ENCODE results near the gene SCRG1.

SCRG1 gene

GRCh38 chr4:173398779-173399415 is at the start of gene SCRG1:
Gene SCRG1 (minus strand): TSS chr4:173399116. CDS start chr4:173391414, 7,702 bp downstream.
- peak; percentile 78 for DNase-seq

GRCh38 chr4:173448103-173448502 is 49.2 kb upstream of the SCRG1 start:
- DNase-seq, result peak; percentile 50

GRCh38 chr4:173446416-173446815 is 47.5 kb upstream of the SCRG1 start:
- DNase-seq, result no peak

- no peak for DNase-seq
Observed at GRCh38 chr4:173443121-173443520, 44.2 kb upstream of the SCRG1 start.

- DNase-seq, result no peak
Observed at GRCh38 chr4:173442223-173442932, 43.5 kb upstream of the SCRG1 start.

GRCh38 chr4:173440888-173441287 is 42.0 kb upstream of the SCRG1 start:
- no peak for DNase-seq

- no peak for DNase-seq
Observed at GRCh38 chr4:173436771-173437265, 37.9 kb upstream of the SCRG1 start.

- DNase-seq, result no peak
Observed at GRCh38 chr4:173436149-173436579, 37.2 kb upstream of the SCRG1 start.

- no peak for DNase-seq
Observed at GRCh38 chr4:173434231-173434630, 35.3 kb upstream of the SCRG1 start.

- no peak for DNase-seq
Observed at GRCh38 chr4:173433447-173433846, 34.5 kb upstream of the SCRG1 start.

- DNase-seq, result no peak
Observed at GRCh38 chr4:173432430-173432829, 33.5 kb upstream of the SCRG1 start.

- DNase-seq, result no peak
Observed at GRCh38 chr4:173426064-173426463, 27.1 kb upstream of the SCRG1 start.

- no peak for DNase-seq
Observed at GRCh38 chr4:173424899-173425805, 26.2 kb upstream of the SCRG1 start.

- DNase-seq, result no peak
Observed at GRCh38 chr4:173420801-173421200, 21.9 kb upstream of the SCRG1 start.

GRCh38 chr4:173420324-173420752 is 21.4 kb upstream of the SCRG1 start:
- DNase-seq, result no peak

- DNase-seq, result no peak
Observed at GRCh38 chr4:173418639-173419038, 19.7 kb upstream of the SCRG1 start.

- DNase-seq, result no peak
Observed at GRCh38 chr4:173417833-173418232, 18.9 kb upstream of the SCRG1 start.

- DNase-seq, result no peak
Observed at GRCh38 chr4:173415885-173416653, 17.2 kb upstream of the SCRG1 start.

GRCh38 chr4:173415092-173415491 is 16.2 kb upstream of the SCRG1 start:
- DNase-seq, result no peak

GRCh38 chr4:173414456-173414855 is 15.5 kb upstream of the SCRG1 start:
- no peak for DNase-seq

GRCh38 chr4:173413036-173413435 is 14.1 kb upstream of the SCRG1 start:
- no peak for DNase-seq

GRCh38 chr4:173411106-173411693 is 12.3 kb upstream of the SCRG1 start:
- no peak for DNase-seq

Data from left hindlimb (tissue), 1 donor.